HL-60 (cell line): ENCODE data around the gene DENND4C.
"Not testable (repeated sequence)": the region's sequence is repeated elsewhere in the genome, so short reads cannot be mapped to it uniquely, and the experiment has no call there.

Experiments used
- DNase-seq, 2 experiments: peaks; one replicate each; pipeline ENCODE4 v3.0.0-alpha.2; 2010 to 2020; ENCODE audit warnings: low read depth in 1 of 2, low spot score in 1 of 2
- H3K27ac ChIP-seq: fragments of 250-450 bp; sonication (Bioruptor Pico); replicated peaks from 2 replicates; pipeline ENCODE4 v1.5.1; 2020; ENCODE audit warnings: mild to moderate bottlenecking, moderate library complexity
- H3K27me3 ChIP-seq: fragments of 250-450 bp; sonication (Bioruptor Pico); 2 replicates; pipeline ENCODE4 v1.5.1; 2021; ENCODE audit warnings: mild to moderate bottlenecking, moderate library complexity; ENCODE audit not compliant: insufficient read depth, poor library complexity, severe bottlenecking
- H3K4me3 ChIP-seq: replicated peaks from 2 replicates; pipeline ENCODE4 v1.5.1; 2011; ENCODE audit warnings: mild to moderate bottlenecking, control low read depth, low read length; ENCODE audit not compliant: insufficient read depth
- GABPA ChIP-seq: IDR thresholded peaks from 2 replicates; pipeline ENCODE4 v1.6.1; 2012; ENCODE audit warnings: low read depth
- POLR2AphosphoS5 ChIP-seq: IDR thresholded peaks from 2 replicates; pipeline ENCODE4 v1.6.1; 2012; ENCODE audit warnings: low read depth
- SPI1 ChIP-seq: IDR thresholded peaks from 2 replicates; pipeline ENCODE4 v1.6.1; 2012; ENCODE audit warnings: low read depth, mild to moderate bottlenecking, borderline replicate concordance
- TF ChIP-seq, protein P1 (sequence below): IDR thresholded peaks from one replicate; pipeline ENCODE4 v1.5.1; 2011; ENCODE audit warnings: low read length, control low read depth, inconsistent platforms; ENCODE audit not compliant: insufficient read depth
- TF ChIP-seq, protein P2 (sequence below): IDR thresholded peaks from 2 replicates; pipeline ENCODE4 v1.6.1; 2012; ENCODE audit warnings: low read depth; ENCODE audit not compliant: insufficient replicate concordance

Gene DENND4C

DNA sequence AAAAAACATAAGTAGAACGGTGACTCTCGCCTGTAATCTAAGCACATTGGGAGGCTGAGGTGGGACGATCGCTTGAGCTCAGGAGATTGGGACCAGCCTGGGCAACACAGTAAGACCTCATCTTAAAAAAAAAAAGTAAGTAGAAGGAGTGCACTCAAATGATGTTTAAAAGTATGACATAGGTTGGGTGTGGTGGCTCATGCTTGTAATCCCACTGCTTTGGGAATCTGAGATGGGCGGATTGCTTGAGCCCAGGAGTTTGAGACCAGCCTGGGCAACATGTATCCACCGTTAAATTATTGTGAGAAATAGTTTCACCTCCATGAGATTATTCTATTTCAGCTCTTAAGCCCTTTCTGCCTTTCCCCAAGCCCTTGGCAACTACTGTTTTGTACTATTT lies 11.2 kb downstream of the DENND4C start:
- no peaks in the 10 kb centered on the region for H3K27me3 ChIP-seq
- TF ChIP-seq, protein P1, sequence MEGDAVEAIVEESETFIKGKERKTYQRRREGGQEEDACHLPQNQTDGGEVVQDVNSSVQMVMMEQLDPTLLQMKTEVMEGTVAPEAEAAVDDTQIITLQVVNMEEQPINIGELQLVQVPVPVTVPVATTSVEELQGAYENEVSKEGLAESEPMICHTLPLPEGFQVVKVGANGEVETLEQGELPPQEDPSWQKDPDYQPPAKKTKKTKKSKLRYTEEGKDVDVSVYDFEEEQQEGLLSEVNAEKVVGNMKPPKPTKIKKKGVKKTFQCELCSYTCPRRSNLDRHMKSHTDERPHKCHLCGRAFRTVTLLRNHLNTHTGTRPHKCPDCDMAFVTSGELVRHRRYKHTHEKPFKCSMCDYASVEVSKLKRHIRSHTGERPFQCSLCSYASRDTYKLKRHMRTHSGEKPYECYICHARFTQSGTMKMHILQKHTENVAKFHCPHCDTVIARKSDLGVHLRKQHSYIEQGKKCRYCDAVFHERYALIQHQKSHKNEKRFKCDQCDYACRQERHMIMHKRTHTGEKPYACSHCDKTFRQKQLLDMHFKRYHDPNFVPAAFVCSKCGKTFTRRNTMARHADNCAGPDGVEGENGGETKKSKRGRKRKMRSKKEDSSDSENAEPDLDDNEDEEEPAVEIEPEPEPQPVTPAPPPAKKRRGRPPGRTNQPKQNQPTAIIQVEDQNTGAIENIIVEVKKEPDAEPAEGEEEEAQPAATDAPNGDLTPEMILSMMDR, result no peak
- no peak overlapping the region for H3K4me3 ChIP-seq
- H3K27ac ChIP-seq, result no peak overlapping the region
- DNase-seq, result no peak

DNA sequence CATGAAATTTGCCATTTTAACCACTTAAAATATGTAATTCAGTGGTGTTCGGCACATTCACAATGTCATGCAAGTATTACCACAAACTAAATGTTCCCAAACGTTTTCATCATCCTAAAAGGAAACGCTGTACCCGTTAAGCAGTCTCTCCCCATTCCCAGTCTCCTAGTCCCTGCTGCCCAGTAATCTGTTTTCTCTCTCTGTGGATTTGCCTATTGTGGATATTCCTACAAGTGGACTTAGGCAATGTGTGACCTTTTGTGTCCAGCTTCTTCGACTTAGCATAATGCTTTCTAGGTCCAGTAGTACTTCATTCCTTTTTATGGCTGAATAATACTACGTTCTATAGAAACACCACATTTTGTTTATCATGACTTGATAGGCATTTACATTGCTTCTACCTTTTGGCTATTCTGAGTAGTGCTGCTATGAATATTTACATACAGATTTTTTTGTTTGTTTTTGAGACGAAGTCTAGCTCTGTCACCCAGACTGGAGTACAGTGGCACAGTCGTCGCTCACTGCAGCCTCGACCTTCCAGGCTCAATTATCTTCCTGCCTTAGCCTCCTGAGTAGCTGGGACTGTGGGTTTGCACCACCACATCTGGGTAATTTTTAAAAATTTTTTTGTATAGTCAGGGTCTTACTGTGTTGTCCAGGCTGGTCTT lies 13.0 kb downstream of the DENND4C start:
- DNase-seq, result no peak
- H3K4me3 ChIP-seq, result no peak overlapping the region
- no peak for TF ChIP-seq POLR2AphosphoS5
- TF ChIP-seq SPI1, result no peak
- TF ChIP-seq, protein P2, sequence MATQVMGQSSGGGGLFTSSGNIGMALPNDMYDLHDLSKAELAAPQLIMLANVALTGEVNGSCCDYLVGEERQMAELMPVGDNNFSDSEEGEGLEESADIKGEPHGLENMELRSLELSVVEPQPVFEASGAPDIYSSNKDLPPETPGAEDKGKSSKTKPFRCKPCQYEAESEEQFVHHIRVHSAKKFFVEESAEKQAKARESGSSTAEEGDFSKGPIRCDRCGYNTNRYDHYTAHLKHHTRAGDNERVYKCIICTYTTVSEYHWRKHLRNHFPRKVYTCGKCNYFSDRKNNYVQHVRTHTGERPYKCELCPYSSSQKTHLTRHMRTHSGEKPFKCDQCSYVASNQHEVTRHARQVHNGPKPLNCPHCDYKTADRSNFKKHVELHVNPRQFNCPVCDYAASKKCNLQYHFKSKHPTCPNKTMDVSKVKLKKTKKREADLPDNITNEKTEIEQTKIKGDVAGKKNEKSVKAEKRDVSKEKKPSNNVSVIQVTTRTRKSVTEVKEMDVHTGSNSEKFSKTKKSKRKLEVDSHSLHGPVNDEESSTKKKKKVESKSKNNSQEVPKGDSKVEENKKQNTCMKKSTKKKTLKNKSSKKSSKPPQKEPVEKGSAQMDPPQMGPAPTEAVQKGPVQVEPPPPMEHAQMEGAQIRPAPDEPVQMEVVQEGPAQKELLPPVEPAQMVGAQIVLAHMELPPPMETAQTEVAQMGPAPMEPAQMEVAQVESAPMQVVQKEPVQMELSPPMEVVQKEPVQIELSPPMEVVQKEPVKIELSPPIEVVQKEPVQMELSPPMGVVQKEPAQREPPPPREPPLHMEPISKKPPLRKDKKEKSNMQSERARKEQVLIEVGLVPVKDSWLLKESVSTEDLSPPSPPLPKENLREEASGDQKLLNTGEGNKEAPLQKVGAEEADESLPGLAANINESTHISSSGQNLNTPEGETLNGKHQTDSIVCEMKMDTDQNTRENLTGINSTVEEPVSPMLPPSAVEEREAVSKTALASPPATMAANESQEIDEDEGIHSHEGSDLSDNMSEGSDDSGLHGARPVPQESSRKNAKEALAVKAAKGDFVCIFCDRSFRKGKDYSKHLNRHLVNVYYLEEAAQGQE, result no peak
- TF ChIP-seq, protein P1, result no peak
- no peak for TF ChIP-seq GABPA
- no peak overlapping the region for H3K27ac ChIP-seq
- H3K27me3 ChIP-seq, result no peaks in the 10 kb centered on the region

DNA sequence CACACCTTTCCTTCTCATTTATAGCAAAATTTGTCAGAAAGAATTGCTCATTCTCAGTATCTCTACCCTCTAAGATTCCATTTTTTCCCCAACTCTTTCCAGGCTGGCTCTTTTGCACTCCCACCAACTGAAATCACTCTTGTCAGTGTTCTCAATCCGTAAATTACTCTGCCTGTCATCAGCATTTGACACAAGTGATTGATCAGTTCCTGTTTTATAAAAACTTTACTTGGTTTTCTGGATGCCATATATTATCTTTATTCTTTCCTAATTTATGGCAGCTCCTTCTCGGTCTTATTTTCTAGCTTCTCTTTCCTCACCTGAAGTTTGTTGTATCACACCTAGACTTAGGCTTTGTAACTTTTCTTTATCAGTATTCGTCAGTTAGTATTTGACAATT lies 16.4 kb downstream of the DENND4C start:
- H3K27ac ChIP-seq, result no peak overlapping the region
- TF ChIP-seq, protein P2, result no peak
- TF ChIP-seq, protein P1, result no peak
- no peak for TF ChIP-seq POLR2AphosphoS5
- no peak for TF ChIP-seq GABPA
- no peak for TF ChIP-seq SPI1
- no peak overlapping the region for H3K4me3 ChIP-seq

DNA sequence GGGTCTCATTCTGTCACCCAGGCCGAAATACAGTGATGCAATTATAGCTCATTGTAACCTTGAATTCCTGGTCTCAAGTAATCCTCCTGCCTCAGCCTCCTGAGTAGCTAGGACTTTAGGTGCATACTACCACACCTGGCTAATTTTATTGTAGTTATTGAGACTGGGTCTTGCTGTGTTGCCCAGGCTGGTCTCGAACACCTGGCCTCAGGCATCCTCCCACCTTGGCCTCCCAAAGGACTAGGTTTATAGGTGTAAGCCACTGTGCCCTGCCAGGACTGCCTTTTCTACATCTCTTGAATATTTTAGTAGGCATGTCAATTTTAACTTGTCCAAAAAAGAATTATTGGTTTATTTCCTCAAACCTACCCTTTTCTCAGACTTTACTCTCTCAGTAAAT lies 16.9 kb downstream of the DENND4C start:
- H3K27ac ChIP-seq, result no peak overlapping the region
- TF ChIP-seq, protein P1, result no peak
- TF ChIP-seq GABPA (no peak), SPI1 (no peak), POLR2AphosphoS5 (no peak)
- TF ChIP-seq, protein P2, result no peak
- H3K27me3 ChIP-seq, result no peaks in the 10 kb centered on the region
- no peak for DNase-seq
- H3K4me3 ChIP-seq, result no peak overlapping the region

More for the DNA sequence above, 16.4 kb downstream of the DENND4C start:
- no peak for DNase-seq
- H3K27me3 ChIP-seq, result no peaks in the 10 kb centered on the region

DNA sequence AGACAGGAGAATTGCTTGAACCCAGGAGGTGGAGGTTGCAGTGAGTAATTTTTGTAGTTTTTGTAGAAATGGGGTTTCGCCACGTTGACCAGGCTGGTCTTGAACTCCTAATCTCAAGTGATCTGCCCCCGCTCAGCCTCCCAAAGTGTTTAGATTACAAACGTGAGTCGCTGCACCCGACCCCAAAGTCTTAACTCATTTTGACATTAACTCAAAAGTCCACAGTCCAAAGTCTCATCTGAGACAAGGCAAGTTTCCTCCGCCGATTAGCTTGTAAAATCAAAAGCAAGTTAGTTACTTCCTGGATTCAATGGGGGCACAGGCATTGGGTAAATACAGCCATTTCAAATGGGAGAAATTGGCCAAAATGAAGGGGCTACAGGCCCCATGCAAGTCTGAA lies 19.9 kb downstream of the DENND4C start:
- H3K27me3 ChIP-seq, H3K27ac ChIP-seq, H3K4me3 ChIP-seq, DNase-seq: not testable (repeated sequence)
